Medulla oblongata (tissue), 1 donor: ENCODE results near the gene PNPO.
A peak's percentile ranks its signal among the peaks of the same experiment; 100 is the strongest.

ENCODE experiments used
- DNase-seq: peaks from one replicate; pipeline ENCODE4 v3.0.0-alpha.2; 2015; ENCODE audit errors: extremely low spot score

Gene PNPO

GRCh38 chr17:47949946-47950345 lies 8.6 kb downstream of the PNPO start:
- no peak for DNase-seq

DNA sequence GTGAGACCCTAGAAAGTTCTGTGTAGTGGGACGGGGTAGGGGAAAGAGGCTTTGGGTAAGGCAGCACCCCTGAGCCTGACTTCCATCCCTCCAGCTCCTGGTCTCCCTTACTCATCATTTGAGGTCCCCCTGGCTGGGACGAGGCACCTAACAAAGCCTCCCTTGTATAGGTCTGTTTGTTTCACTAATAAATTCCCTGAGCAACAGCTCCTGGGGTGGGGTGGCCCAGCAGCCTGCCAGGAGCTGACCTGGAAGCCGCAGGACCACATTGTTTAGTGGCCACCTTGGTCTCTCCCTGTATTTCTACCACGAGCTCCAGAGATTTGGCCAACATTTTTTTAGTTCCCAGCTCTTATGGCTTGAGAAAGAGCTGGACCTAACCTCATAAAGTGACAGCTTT lies 9.1 kb downstream of the PNPO start:
- DNase-seq: no peak

DNA sequence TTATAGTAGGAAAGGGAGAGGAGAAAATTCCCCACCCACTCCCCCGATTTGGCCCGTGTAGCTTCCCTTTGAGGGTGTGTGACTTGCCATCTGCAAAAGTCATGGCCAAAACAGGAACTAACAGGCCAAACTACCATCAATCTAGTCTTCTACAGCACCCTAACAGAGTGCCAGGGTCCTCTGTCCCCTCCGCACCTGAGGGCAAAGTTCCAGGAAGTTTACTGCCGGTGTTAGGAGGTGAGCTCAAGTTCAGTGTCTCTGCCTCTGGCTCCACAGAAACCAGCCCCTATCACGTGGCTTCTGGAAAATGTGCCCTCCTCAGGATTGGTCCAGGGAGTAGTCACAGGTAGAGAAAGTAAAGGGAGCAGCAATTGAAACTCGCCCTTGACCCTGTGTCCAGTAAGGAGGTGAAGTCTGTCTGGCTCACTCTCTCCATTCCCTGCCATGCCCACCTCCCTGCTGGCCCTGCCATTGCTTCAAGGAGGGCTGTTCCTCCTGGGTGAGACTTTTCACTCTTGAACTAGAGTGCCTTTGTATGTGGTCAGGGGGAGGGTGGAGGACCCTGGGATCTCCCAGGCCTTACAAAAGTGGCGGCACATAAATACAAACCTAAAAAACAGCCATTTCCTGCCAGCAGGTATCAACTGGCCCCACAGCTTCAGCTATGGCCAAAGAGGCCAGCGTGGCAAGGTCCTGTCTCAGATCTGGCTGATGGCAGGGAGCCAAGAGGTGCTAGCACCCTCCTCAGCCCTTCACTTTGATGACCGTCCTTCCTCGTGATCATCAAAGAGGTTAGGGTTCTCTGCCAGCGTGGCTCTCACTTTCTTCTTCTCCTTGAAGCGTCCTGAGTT lies 11.0 kb downstream of the PNPO start:
- DNase-seq: no peak

DNA sequence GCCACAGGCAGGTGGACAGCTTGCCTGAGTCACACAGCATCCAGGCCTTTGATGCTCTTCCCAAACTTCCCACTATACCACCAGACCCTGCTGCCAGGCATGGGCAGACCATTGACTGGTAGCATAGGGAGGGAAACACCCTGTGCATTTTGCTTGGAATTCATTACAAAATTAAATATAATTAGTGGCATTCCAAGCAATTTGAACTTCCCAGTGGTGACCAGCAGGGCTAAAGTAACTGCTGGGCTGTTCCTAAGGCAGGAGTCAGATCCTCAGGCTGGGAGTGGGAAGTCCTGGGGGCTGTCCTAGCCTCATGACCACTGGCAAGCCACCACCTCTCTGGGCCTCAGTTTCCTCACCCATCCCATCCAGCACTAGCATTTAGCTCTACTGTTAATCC lies 12.5 kb downstream of the PNPO start:
- DNase-seq: no peak

GRCh38 chr17:47955497-47956461 lies 14.4 kb downstream of the PNPO start:
- DNase-seq: no peak

GRCh38 chr17:47956791-47957590 lies 15.6 kb downstream of the PNPO start:
- DNase-seq: no peak

- no peak for DNase-seq
Measured at GRCh38 chr17:47957591-47958490, 16.5 kb downstream of the PNPO start, which contains the start of gene PRR15L. PRR15L (minus strand) TSS chr17:47957883; CDS start chr17:47953234, 4,649 bp downstream.

DNA sequence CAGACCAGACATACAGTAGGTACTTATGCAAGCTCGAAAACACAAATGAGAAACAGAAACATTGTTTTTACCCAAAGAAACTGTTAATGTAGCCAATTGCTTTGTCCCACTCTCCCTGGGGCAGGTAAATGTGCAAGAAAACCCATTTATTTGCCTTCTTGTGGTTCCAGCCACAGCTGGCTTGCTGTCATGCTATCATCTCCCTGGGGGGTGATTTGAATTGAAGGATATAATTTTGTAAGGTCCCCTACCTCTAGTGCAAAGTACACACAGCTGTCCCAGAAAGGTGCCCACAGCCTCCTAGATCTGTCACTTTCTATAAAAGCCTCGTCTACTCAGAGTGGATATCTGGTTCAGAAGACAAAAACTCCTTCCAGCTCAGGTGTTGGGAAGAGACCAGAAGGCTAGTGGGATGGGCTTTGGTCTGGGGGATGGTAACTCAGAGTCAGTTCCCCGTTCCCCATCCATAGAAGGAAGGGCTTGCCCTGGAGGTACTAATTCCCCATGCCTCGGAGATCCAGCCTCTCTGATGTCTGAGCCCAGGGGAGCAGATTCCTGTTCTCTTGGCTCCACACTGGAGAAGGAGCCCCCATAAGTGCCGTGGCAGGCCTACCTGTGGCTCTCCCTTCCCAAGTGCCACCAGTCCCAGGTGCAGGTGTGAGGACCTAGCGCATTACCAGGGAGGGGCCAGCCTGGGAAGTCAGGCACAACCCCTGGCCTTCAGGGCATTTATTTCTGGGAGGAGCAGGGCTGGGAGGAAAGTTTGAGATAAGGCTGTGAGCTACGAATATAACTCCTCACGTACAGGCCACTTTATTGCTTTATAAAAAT lies 18.7 kb downstream of the PNPO start:
- DNase-seq: no peak

GRCh38 chr17:47961406-47961805 lies 20.0 kb downstream of the PNPO start:
- no peak for DNase-seq

DNA sequence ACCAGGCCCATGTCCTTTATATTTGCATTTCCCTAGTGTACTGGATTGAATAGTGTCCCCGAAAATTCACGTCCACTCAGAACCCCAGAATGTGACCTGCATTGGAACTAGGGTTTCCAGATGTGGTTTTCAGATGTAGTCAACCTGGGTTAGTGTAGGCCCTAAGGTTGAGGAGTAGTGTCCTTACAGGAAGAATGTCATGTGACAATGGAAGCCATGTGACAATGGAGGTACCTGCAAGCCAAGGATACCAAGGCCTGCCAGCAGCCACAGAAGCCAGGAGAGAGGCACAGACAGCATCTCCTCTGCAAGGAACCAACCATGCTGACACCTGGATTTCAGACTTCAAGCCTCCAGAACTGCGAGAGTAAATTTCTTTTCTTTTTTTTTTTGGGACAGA lies 21.5 kb downstream of the PNPO start:
- no peak for DNase-seq

GRCh38 chr17:47964856-47965255 lies 23.5 kb downstream of the PNPO start:
- DNase-seq: no peak

GRCh38 chr17:47966079-47966519 lies 24.7 kb downstream of the PNPO start:
- no peak for DNase-seq

- DNase-seq: no peak
Measured at GRCh38 chr17:47967607-47968252, 26.4 kb downstream of the PNPO start.

DNA sequence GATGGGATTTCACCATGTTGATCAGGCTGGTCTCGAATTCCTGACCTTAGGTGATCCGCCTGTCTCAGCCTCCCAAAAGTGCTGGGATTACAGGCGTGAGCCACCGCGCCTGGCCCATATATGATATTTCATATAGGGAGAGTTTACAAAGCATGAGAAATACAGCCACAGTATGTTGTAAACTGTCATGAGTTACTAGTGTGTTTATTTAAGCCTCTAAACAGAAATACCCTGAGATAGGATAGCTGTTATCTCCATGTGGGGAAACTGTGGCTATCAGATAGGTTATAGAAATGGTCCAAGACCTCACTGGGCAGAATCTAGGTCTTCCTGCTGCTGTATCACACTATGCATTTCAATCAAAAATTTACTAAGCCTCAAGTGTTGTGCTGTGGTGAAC lies 27.5 kb downstream of the PNPO start:
- DNase-seq: no peak

DNA sequence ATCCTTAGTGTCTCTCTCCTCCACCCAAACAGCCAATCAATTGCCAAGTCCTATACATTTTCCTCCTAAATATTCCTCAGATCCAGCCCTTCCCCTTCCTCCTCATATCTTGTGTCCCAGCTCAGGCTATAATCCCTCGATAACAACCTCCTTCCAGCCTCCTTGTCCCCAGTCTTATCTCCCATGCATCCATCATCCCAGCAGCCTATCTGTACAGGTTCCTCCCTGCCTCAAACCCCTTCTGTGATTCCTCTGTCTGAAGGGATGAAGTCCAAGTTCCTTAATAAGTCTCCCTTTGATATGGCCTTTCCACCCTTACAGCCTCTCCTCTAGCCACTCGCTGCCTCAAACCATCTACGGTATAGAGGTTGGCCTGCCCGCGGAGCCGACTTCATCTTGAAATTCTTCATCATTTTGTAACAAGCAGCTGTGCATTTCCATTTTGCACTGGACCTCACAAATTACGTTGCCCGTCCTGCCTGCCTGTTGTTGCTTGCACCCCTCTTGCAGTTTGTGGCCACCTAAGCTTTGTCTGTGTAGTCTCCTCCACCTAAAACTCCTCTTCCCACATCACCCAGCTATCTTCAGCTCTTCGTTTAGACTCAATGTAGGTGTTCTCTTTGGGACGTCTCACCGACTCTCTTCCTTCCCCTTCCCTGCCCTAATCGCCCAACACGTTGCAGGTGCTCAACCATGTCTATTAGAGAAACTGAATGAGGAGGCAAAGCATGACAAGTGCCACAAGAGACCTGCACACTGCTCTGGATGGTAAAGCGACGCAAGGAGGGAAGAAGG lies 28.8 kb downstream of the PNPO start:
- no peak for DNase-seq

GRCh38 chr17:47970725-47971499 lies 29.5 kb downstream of the PNPO start, which contains the start of gene CDK5RAP3:
CDK5RAP3 (plus strand) TSS chr17:47971113; CDS start chr17:47971147, 34 bp downstream.
- peak; percentile 100 for DNase-seq

- no peak for DNase-seq
Measured at GRCh38 chr17:47973541-47973940, 32.2 kb downstream of the PNPO start.
